ENCODE measurements around the gene SIGLEC7.

- TF ChIP-seq CTCF (IDR thresholded peaks at IDR 0.05; ENCODE audit: low read length): no peak
- TF ChIP-seq EZH2phosphoT487 (IDR thresholded peaks at IDR 0.05; ENCODE audit: low read length): no peak
Measured at GRCh38 chr19:51148580-51148979, 6.5 kb downstream of the SIGLEC7 start.
